GM19238 (cell line): Measurements from ENCODE around the gene PCBP3.

Source experiments
- DNase-seq: peaks from one replicate; pipeline ENCODE4 v3.0.0; 2011; ENCODE audit warnings: low spot score; ENCODE audit not compliant: insufficient read length

The PCBP3 gene

GRCh38 chr21:45781741-45782140 is 138.2 kb downstream of the PCBP3 start:
- no peak for DNase-seq

- no peak for DNase-seq
Observed at GRCh38 chr21:45786660-45787059, 143.1 kb downstream of the PCBP3 start.

- DNase-seq = no peak
Observed at GRCh38 chr21:45787371-45787770, 143.8 kb downstream of the PCBP3 start.

GRCh38 chr21:45788198-45788597 is 144.7 kb downstream of the PCBP3 start:
- DNase-seq = no peak

- no peak for DNase-seq
Observed at GRCh38 chr21:45788637-45789506, 145.3 kb downstream of the PCBP3 start.

GRCh38 chr21:45790427-45790826 is 146.9 kb downstream of the PCBP3 start:
- DNase-seq = no peak

- DNase-seq = no peak
Observed at GRCh38 chr21:45791562-45792418, 148.3 kb downstream of the PCBP3 start.

- DNase-seq = no peak
Observed at GRCh38 chr21:45792682-45793383, 149.3 kb downstream of the PCBP3 start.

- no peak for DNase-seq
Observed at GRCh38 chr21:45794027-45794426, 150.5 kb downstream of the PCBP3 start.

GRCh38 chr21:45796003-45796402 is 152.5 kb downstream of the PCBP3 start:
- DNase-seq = no peak

- no peak for DNase-seq
Observed at GRCh38 chr21:45797338-45797737, 153.8 kb downstream of the PCBP3 start.

GRCh38 chr21:45799765-45800338 is 156.3 kb downstream of the PCBP3 start:
- DNase-seq = no peak

- DNase-seq = no peak
Observed at GRCh38 chr21:45800339-45801080, 157.0 kb downstream of the PCBP3 start.

- DNase-seq = no peak
Observed at GRCh38 chr21:45801129-45801964, 157.8 kb downstream of the PCBP3 start.

- DNase-seq = no peak
Observed at GRCh38 chr21:45801989-45802388, 158.5 kb downstream of the PCBP3 start.

GRCh38 chr21:45802425-45802824 is 158.9 kb downstream of the PCBP3 start:
- DNase-seq = no peak

- no peak for DNase-seq
Observed at GRCh38 chr21:45802956-45803617, 159.6 kb downstream of the PCBP3 start.

- no peak for DNase-seq
Observed at GRCh38 chr21:45803618-45804340, 160.3 kb downstream of the PCBP3 start.
